NK-92 treated with Interleukin-12 subunit alpha and Interleukin-12 subunit beta, amount 100 ng/mL, for 24 hours (cell line): ENCODE results near the gene GASK1B.

ENCODE experiments used
- DNase-seq: peaks from one replicate; lab custom pipeline; 2025; lab: John Stamatoyannopoulos, UW

GASK1B gene

DNA sequence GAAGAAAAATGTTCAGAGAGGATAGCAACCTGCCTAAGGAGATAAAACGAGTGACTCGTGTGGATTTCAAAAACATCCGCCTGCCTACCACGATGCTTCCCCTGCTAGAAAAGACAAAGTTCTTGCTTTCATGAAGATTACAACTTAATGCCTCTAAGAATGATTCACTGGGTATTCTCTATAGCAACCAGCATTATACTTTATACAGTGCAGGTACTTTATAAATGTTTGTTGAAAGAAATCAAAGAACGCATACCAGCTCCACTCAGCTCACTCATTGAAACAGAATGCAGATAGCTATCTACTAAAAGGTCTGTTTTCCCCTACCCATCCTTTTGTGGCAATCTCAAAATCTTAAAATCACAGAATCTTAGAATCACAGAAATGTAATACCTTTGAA is 33.7 kb downstream of the GASK1B start:
- DNase-seq = no peak

DNA sequence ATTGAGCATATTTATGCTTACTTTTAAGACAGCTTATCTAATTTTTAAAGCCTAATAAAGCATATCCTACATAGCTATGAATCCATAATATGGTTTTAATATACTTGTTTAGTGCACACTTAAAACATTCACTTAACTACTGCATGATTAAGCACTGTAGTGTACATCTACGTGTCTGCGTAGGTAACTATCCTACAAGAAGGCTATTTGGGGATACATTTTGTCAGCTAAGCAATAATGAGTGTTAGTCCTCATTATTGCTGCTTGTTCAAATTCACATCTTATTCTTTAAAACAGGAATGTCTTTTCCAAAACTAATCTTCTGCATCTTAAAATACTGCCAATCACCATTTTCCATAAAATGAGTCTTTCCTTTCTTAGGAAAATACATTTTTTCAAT is 38.6 kb downstream of the GASK1B start:
- no peak for DNase-seq

DNA sequence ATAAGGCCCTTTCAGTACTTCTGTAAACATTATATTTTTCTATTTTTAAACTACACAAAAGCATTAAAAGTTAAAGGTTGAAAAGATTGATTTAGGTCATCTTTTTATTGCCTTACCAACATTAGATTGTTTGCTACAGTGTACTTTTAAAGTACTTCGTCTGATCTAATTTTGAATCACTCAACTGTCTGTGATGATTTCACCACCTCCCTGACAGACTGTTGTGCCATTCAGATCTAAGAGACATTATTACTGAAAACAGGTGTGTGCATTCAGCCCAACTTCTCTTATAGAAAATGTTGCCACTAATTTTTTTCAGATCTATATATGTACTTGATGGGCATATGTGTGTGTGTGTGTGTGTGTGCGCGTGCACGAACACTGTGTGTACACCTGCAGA is 39.3 kb downstream of the GASK1B start:
- no peak for DNase-seq

DNA sequence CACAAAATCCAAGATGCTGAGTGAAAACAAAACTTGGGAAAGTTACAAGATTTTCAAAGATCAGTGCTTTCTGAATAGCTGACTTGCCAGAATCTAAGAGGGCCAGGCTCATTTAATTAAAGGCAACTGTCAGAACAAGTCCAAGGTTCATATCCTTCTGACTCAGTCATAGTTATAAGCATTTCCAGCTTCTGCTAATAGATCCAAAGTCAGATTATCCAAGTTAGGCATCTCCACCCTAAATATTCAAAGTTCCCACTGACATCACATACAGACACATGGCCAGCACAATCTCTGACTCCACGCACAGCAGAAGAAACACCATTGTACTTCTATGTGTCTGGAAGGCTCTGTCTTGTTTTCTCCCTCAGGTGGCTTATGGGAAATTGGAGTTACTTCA is 41.8 kb downstream of the GASK1B start:
- DNase-seq = no peak

DNA sequence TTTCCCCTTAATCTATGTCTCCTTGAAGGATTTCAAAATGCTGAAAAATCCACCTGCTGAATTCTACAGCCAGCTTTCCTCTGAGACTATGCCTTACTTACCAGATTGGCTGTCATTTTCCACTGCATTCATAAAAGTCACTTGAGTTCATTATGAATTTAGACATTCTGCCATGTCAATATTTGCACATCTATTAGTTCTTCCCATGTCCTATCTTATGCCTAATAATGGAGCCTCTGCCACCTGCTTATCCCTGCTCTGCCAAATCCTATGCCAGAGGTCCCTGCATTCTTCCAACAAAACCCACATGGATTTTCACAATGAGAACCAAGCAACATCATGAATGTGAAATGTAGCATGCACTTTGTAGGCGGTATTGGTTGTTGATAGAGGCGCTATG is 42.6 kb downstream of the GASK1B start:
- DNase-seq = no peak

DNA sequence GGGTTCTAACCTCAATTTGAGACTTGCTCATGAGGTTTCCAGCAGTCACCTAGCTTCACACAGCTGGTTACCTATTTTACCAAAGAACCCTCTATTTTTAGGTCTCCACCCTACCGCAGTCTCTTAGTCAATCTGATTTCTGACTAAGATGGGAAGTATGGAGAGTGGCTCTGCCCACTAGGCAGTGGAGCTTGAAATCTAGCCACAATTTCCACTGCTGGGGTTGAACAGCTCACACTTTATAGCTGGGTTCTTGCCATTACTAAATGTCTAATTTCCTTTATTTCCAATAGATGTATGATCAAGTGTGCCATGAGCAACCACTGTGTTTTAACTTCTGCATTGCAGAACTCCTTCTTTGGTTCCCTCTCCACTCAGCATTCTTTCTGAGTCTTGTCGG is 43.1 kb downstream of the GASK1B start:
- DNase-seq = no peak

DNA sequence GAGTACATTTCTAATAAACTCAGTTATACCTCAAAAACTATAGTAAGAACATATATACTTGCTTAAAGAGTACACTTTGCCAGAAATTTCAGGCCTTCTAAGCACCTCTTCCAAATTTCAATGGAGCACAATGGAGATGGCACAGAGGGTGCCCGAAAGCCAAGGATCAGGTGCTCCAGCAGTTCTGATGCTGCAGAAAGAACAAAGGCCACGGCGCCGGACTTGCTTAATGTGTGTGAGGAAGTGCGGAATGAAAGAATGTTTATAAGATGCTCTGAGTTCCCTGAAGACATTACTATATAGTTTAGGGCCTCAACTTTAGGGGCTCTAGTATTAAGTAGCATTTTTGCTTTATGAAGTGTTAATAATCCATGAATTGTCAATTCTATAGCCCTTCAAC is 44.3 kb downstream of the GASK1B start:
- DNase-seq = no peak

DNA sequence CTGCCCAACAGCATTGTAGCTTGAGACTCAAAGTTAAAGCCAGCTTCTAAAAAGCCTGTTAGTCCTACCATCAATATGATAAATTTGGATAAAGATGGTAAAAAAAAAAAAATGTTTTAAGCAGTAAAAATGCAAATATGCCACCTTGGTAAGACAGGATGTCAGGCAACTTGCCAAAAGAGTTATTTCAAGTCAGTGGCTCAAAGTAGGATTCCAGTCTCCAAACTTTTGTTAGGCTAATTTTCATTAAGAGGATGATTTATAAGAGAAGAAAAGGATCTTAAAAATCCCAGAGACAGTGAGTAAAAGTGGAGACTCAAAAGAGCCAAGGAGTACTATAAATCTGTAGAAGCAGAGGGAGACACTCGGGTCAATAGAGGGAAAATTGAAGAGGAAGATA is 47.5 kb downstream of the GASK1B start:
- DNase-seq = no peak
